ENCODE results near the gene BTG4. TPM values are rescaled to one million over a fixed set of nuclear protein-coding genes. Genes with fewer than 3 reads are reported as not detected.
A peak's percentile ranks its signal among the peaks of the same experiment; 100 is the strongest.

BTG4 gene
- total and polyA plus RNA-seq, 9 of the 15 experiments (the other 6 are each of a cell fraction or from before 2014, with no cell fraction given), result not detected

GRCh38 chr11:111456086-111456858 is 55.9 kb downstream of the BTG4 start:
- no peak for DNase-seq (ENCODE audit: extremely low read depth in 1 of 4, low spot score in 3 of 4)
- in situ Hi-C loops (cut with MboI) (loop anchor here (10.0 kb wide), 2 partner anchors 339 to 389 kb away; no protein-coding TSS in a partner anchor), intact Hi-C loops (cut with micrococcal nuclease) (no loop called here)
- Histone ChIP-seq H2AFZ (ENCODE audit: low read depth, low read length) (no peak overlapping the region), H3K36me3 (ENCODE audit: control insufficient read depth, insufficient read depth, low read length) (no peaks in the 10 kb centered on the region), H3K27ac (ENCODE audit: extremely low read depth, low read depth, low read length) (no peak overlapping the region), H3K4me1 (replicated peaks in 1 of 2; ENCODE audit: control insufficient read depth in 2 of 2, insufficient read depth in 2 of 2, low read length in 2 of 2) (peaks cover 0 to 6% of the 10 kb centered on the region in 2 experiments; a peak in 1 of 5 replicates), H3K9me3 (replicated peaks; ENCODE audit: control insufficient read depth, insufficient read depth, low read depth, low read length) (no peaks in the 10 kb centered on the region), H3K4me2 (ENCODE audit: insufficient read depth, low read length) (no peak overlapping the region), H3K4me3 (no peak overlapping the region), H3K9me1 (ENCODE audit: control insufficient read depth, insufficient read depth, low read length) (no peaks in the 10 kb centered on the region), H3K9ac (ENCODE audit: insufficient read depth in 1 of 2, low read depth in 2 of 2, low read length in 2 of 2) (no peak overlapping the region), H3K79me2 (ENCODE audit: control insufficient read depth, insufficient read depth, low read length) (no peaks in the 10 kb centered on the region), H4K20me1 (replicated peaks; ENCODE audit: control insufficient read depth, insufficient read depth, low read length) (peaks cover 4% of the 10 kb centered on the region; the same call in 1 of the 2 replicates), H3K27me3 (ENCODE audit: control insufficient read depth in 2 of 2, insufficient read depth in 2 of 2, low read length in 2 of 2) (peaks cover 3 to 48% of the 10 kb centered on the region in 2 experiments; a peak in 4 of 5 replicates)
- BruUV-seq (replicated peaks), result no TSS peak
- ChIA-PET POLR2A (interaction anchor here (0.5 kb wide), 1 partner anchor 1156 kb away, joined by 3 read pairs; no protein-coding TSS in a partner anchor), CTCF (ENCODE audit: low intra/inter-chr PET ratio) (interaction anchor here (1.2 kb wide), 1 partner anchor 10 kb away, joined by 4 read pairs; no protein-coding TSS in a partner anchor)
- 2% methylated on average over 15 of the region's 16 CpGs for WGBS (ENCODE audit: insufficient coverage, low coverage, missing lambda C conversion rate)
- no peak for TF ChIP-seq NR2C2 (CRISPR knock-in tag; IDR thresholded peaks at IDR 0.05)
- TF ChIP-seq NR2C2 (tag; IDR thresholded peaks at IDR 0.05), result no peak
- TF ChIP-seq SPI1 (IDR thresholded peaks at IDR 0.05; ENCODE audit: borderline replicate concordance, low read depth, low read length), result 0 out of 2 replicates have a peak, but pooled peaks have one; percentile 9
- FAIRE-seq, result no peak
- ATAC-seq, result no peak

Data from K562 (cell line).